ENCODE data around the gene TNKS2. TPM values are rescaled to one million over a fixed set of nuclear protein-coding genes. Genes with fewer than 3 reads are reported as not detected.
"Not testable (repeated sequence)": the region's sequence is repeated elsewhere in the genome, so short reads cannot be mapped to it uniquely, and the experiment has no call there.

Gene TNKS2
- 13.5 TPM for total RNA-seq
- long read RNA-seq, full-length matches to known transcripts, result 1 of 2 reads
- long read RNA-seq, partial matches to known transcripts, result 1 of 2 reads
- long read RNA-seq, other reads (novel, unspliced or antisense), result 0 of 2 reads

- DNase-seq (ENCODE audit: missing footprints) (peak; percentile 97), ATAC-seq (peak; percentile 95)
- intact Hi-C loops (cut with DNase I), result loop anchor here (2.0 to 10.0 kb wide), 2 partner anchors 107 to 167 kb away; partner anchors contain the start of gene FGFBP3
Measured at GRCh38 chr10:91797874-91798648, at the start of gene TNKS2. Gene TNKS2 (plus strand): TSS chr10:91798426. CDS start chr10:91798691, 265 bp downstream.

GRCh38 chr10:91749592-91749991 lies 48.6 kb upstream of the TNKS2 start:
- intact Hi-C loops (cut with DNase I); DNase-seq (ENCODE audit: missing footprints); ATAC-seq: not testable (repeated sequence)

- intact Hi-C loops (cut with DNase I), result no loop called here
- DNase-seq (ENCODE audit: missing footprints) (no peak), ATAC-seq (no peak)
Measured at GRCh38 chr10:91756286-91756685, 41.9 kb upstream of the TNKS2 start.

- DNase-seq (ENCODE audit: missing footprints), result no peak
- no peak for ATAC-seq
- intact Hi-C loops (cut with DNase I), result loop anchor here (1.0 kb wide), 1 partner anchor 155 kb away; no protein-coding TSS in a partner anchor
Measured at GRCh38 chr10:91758303-91759146, 39.7 kb upstream of the TNKS2 start.

- DNase-seq (ENCODE audit: missing footprints), result no peak
- ATAC-seq, result no peak
- intact Hi-C loops (cut with DNase I), result no loop called here
Measured at GRCh38 chr10:91759581-91759986, 38.6 kb upstream of the TNKS2 start.

GRCh38 chr10:91761721-91762120 lies 36.5 kb upstream of the TNKS2 start:
- intact Hi-C loops (cut with DNase I), result no loop called here
- DNase-seq (ENCODE audit: missing footprints) (no peak), ATAC-seq (no peak)

- no peak for ATAC-seq
- no peak for DNase-seq (ENCODE audit: missing footprints)
- intact Hi-C loops (cut with DNase I), result no loop called here
Measured at GRCh38 chr10:91762878-91763277, 35.3 kb upstream of the TNKS2 start.

- ATAC-seq (no peak), DNase-seq (ENCODE audit: missing footprints) (no peak)
- intact Hi-C loops (cut with DNase I), result no loop called here
Measured at GRCh38 chr10:91766676-91767075, 31.6 kb upstream of the TNKS2 start.

- no peak for DNase-seq (ENCODE audit: missing footprints)
- intact Hi-C loops (cut with DNase I), result no loop called here
- ATAC-seq, result no peak
Measured at GRCh38 chr10:91768123-91768522, 30.1 kb upstream of the TNKS2 start.

- no peak for DNase-seq (ENCODE audit: missing footprints)
- no peak for ATAC-seq
- intact Hi-C loops (cut with DNase I), result no loop called here
Measured at GRCh38 chr10:91771907-91772306, 26.3 kb upstream of the TNKS2 start.

- no peak for DNase-seq (ENCODE audit: missing footprints)
Measured at GRCh38 chr10:91772461-91772860, 25.8 kb upstream of the TNKS2 start.

GRCh38 chr10:91772869-91773268 lies 25.4 kb upstream of the TNKS2 start:
- intact Hi-C loops (cut with DNase I), result no loop called here
- no peak for DNase-seq (ENCODE audit: missing footprints)
- no peak for ATAC-seq

More at GRCh38 chr10:91772461-91772860, 25.8 kb upstream of the TNKS2 start:
- ATAC-seq, result no peak
- intact Hi-C loops (cut with DNase I), result no loop called here

GRCh38 chr10:91774571-91774970 lies 23.7 kb upstream of the TNKS2 start:
- ATAC-seq (no peak), DNase-seq (ENCODE audit: missing footprints) (no peak)
- intact Hi-C loops (cut with DNase I), result no loop called here

- intact Hi-C loops (cut with DNase I), result no loop called here
- DNase-seq (ENCODE audit: missing footprints) (no peak), ATAC-seq (no peak)
Measured at GRCh38 chr10:91775731-91776130, 22.5 kb upstream of the TNKS2 start.

- ATAC-seq, result no peak
- no peak for DNase-seq (ENCODE audit: missing footprints)
- intact Hi-C loops (cut with DNase I), result no loop called here
Measured at GRCh38 chr10:91776266-91776665, 22.0 kb upstream of the TNKS2 start.

- ATAC-seq, result no peak
- intact Hi-C loops (cut with DNase I), result no loop called here
- no peak for DNase-seq (ENCODE audit: missing footprints)
Measured at GRCh38 chr10:91778485-91778884, 19.7 kb upstream of the TNKS2 start.

- intact Hi-C loops (cut with DNase I), result no loop called here
- ATAC-seq (no peak), DNase-seq (ENCODE audit: missing footprints) (no peak)
Measured at GRCh38 chr10:91779011-91779605, 19.1 kb upstream of the TNKS2 start.

GRCh38 chr10:91782539-91782938 lies 15.7 kb upstream of the TNKS2 start:
- no peak for ATAC-seq
- intact Hi-C loops (cut with DNase I), result no loop called here

GRCh38 chr10:91785830-91786229 lies 12.4 kb upstream of the TNKS2 start:
- no peak for ATAC-seq

More at GRCh38 chr10:91782539-91782938, 15.7 kb upstream of the TNKS2 start:
- no peak for DNase-seq (ENCODE audit: missing footprints)

More at GRCh38 chr10:91785830-91786229, 12.4 kb upstream of the TNKS2 start:
- no peak for DNase-seq (ENCODE audit: missing footprints)
- intact Hi-C loops (cut with DNase I), result no loop called here

All from Right ventricle myocardium inferior (tissue), 1 donor.